B cell (primary cell): ENCODE measurements around the gene RPH3AL. TPM values are rescaled to one million over a fixed set of nuclear protein-coding genes. Genes with fewer than 3 reads are reported as not detected.

Source experiments
- ATAC-seq: fragments of 200-7000 bp; cut with Tn5 transposase; one replicate; pipeline ENCODE4 v1.10.0; 2021; ENCODE audit warnings: low read depth, mild to moderate bottlenecking, moderate number of reproducible peaks, moderate library complexity
- CTCF ChIA-PET: fragments of 350-600 bp; sonication (Branson Sonifier 250); formaldehyde crosslinking; loops from one replicate; lab custom pipeline; 2021; ENCODE audit warnings: antibody characterized with exemption, inconsistent platforms; lab: Charles Lee
- POLR2A ChIA-PET: fragments of 350-600 bp; sonication (Branson Sonifier 250); formaldehyde crosslinking; loops from one replicate; lab custom pipeline; 2021; ENCODE audit warnings: antibody characterized with exemption; lab: Charles Lee
- DNase-seq: peaks from one replicate; pipeline ENCODE4 v3.0.0; 2013
- H2AFZ ChIP-seq: 2 replicates; pipeline ENCODE4 v1.6.1; 2012; ENCODE audit warnings: mild to moderate bottlenecking, low read depth, low read length; ENCODE audit not compliant: insufficient read depth, poor library complexity, severe bottlenecking
- H3K27ac ChIP-seq, 2 donors: 1 replicate in 1 of 2; 2 replicates in 1 of 2; pipeline ENCODE4 v1.5.1; 2012 to 2013; ENCODE audit warnings: low read length in 2 of 2, mild to moderate bottlenecking in 2 of 2, moderate library complexity in 1 of 2
- H3K27me3 ChIP-seq, 4 experiments: fragments of 200-600 bp in 1 of 4; sonication (generic) in 1 of 4; replicated peaks in 1 of 4; 1 replicate in 2 of 4; 2 replicates in 2 of 4; pipeline versions ENCODE4 v1.6.1 to v1.7.0; 2013 to 2016; ENCODE audit warnings: low read length in 3 of 4, mild to moderate bottlenecking in 2 of 4, mixed read lengths in 1 of 4, moderate library complexity in 1 of 4; ENCODE audit not compliant: insufficient read depth in 4 of 4, control insufficient read depth in 3 of 4; ENCODE audit errors: control extremely low read depth in 1 of 4
- H3K36me3 ChIP-seq, 2 experiments: replicated peaks in 1 of 2; 1 replicate in 1 of 2; 2 replicates in 1 of 2; pipeline versions ENCODE4 v1.6.1 to v1.7.1; 2013; ENCODE audit warnings: low read length in 1 of 2; ENCODE audit not compliant: insufficient read depth in 2 of 2, control insufficient read depth in 1 of 2; ENCODE audit errors: control extremely low read depth in 1 of 2, extremely low read depth in 1 of 2
- H3K4me1 ChIP-seq, 2 donors: fragments of 200-600 bp in 1 of 2; sonication (generic) in 1 of 2; 1 replicate in 1 of 2; 2 replicates in 1 of 2; pipeline versions ENCODE4 v1.5.1 to v1.6.1; 2013 to 2017; ENCODE audit warnings: low read length in 2 of 2; ENCODE audit not compliant: control insufficient read depth in 2 of 2, insufficient read depth in 2 of 2
- H3K4me2 ChIP-seq: replicated peaks from 2 replicates; pipeline ENCODE3; 2012; ENCODE audit warnings: mild to moderate bottlenecking, low read depth, low read length; ENCODE audit not compliant: poor library complexity, severe bottlenecking
- H3K4me3 ChIP-seq, 5 experiments: fragments of 200-600 bp in 1 of 5; sonication (generic) in 1 of 5; 1 replicate in 3 of 5; 2 replicates in 2 of 5; pipeline versions ENCODE4 v1.5.1 to v1.7.0; 2011 to 2016; ENCODE audit warnings: low read length in 4 of 5, mild to moderate bottlenecking in 4 of 5, low read depth in 2 of 5, control low read depth in 1 of 5, moderate library complexity in 1 of 5; ENCODE audit not compliant: insufficient read depth in 1 of 5; ENCODE audit errors: control extremely low read depth in 1 of 5, extremely low read depth in 1 of 5
- H3K79me2 ChIP-seq: fragments of 200-600 bp; sonication (generic); one replicate; pipeline ENCODE4 v1.6.0; 2016; ENCODE audit warnings: low read length; ENCODE audit not compliant: control insufficient read depth, insufficient read depth
- H3K9ac ChIP-seq: fragments of 200-600 bp; sonication (generic); 2 replicates; pipeline ENCODE4 v1.6.1; 2017; ENCODE audit warnings: mild to moderate bottlenecking, low read length, moderate library complexity
- H3K9me3 ChIP-seq, 3 donors: one replicate each; pipeline versions ENCODE4 v1.6.1 to v1.7.1; 2013; ENCODE audit warnings: low read length in 2 of 3; ENCODE audit not compliant: control insufficient read depth in 2 of 3, insufficient read depth in 1 of 3; ENCODE audit errors: control extremely low read depth in 1 of 3
- H4K20me1 ChIP-seq: 2 replicates; pipeline ENCODE4 v1.6.0; 2012; ENCODE audit warnings: mild to moderate bottlenecking, low read length; ENCODE audit not compliant: insufficient read depth, control insufficient read depth, poor library complexity, severe bottlenecking
- H3K27ac Mint-ChIP-seq: one replicate; pipeline ENCODE4 v1.8.0; 2021; ENCODE audit warnings: mixed read lengths
- H3K27me3 Mint-ChIP-seq: one replicate; pipeline ENCODE4 v1.8.0; 2021; ENCODE audit warnings: mixed read lengths
- H3K4me1 Mint-ChIP-seq: one replicate; pipeline ENCODE4 v1.8.0; 2021; ENCODE audit warnings: mixed read lengths
- H3K4me3 Mint-ChIP-seq: one replicate; pipeline ENCODE4 v1.8.0; 2021; ENCODE audit warnings: mixed read lengths
- H3K9me3 Mint-ChIP-seq: one replicate; pipeline ENCODE4 v1.8.0; 2022; ENCODE audit warnings: mixed read lengths; ENCODE audit not compliant: insufficient read depth
- EZH2 ChIP-seq: IDR thresholded peaks from 2 replicates; pipeline ENCODE4 v1.6.1; 2012; ENCODE audit warnings: borderline replicate concordance, low read depth, mild to moderate bottlenecking, moderate library complexity, low read length; ENCODE audit not compliant: insufficient read depth, poor library complexity, severe bottlenecking
- WGBS: methylation state at CpG from one replicate; pipeline ENCODE4 v1.1.5; 2013; ENCODE audit warnings: missing lambda C conversion rate; ENCODE audit not compliant: insufficient coverage; 5-methylcytosine and 5-hydroxymethylcytosine counted together
- intact Hi-C: fragments of 100-400 bp; cut with micrococcal nuclease; formaldehyde crosslinking; loops from one replicate; pipeline ENCODE4 v1.10.0; 2022
- polyA plus RNA-seq: library from polyadenylated mRNA; depleted of rRNA; stranded (reverse); fragments of >200 nt; gene quantifications from 2 replicates; pipeline ENCODE4 v1.2.3, GENCODE V29; 2012
- total RNA-seq, 2 donors: library from RNA; stranded (reverse); fragments of 120-200 nt in 1 of 2; gene quantifications; 1 replicate in 1 of 2; 2 replicates in 1 of 2; pipeline versions ENCODE4 v1.2.3 to v1.2.4, GENCODE V29; 2013 to 2022
- TF ChIP-seq, protein P1 (sequence below): fragments of 200-600 bp; IDR thresholded peaks from one replicate; pipeline ENCODE4 v1.8.0; 2022; ENCODE audit warnings: antibody characterized with exemption, mild to moderate bottlenecking

RPH3AL gene
- total and polyA plus RNA-seq, 2 donors (not counting 1 experiment from before 2014, with no cell fraction given), result 10.8 to 13.3 TPM

DNA sequence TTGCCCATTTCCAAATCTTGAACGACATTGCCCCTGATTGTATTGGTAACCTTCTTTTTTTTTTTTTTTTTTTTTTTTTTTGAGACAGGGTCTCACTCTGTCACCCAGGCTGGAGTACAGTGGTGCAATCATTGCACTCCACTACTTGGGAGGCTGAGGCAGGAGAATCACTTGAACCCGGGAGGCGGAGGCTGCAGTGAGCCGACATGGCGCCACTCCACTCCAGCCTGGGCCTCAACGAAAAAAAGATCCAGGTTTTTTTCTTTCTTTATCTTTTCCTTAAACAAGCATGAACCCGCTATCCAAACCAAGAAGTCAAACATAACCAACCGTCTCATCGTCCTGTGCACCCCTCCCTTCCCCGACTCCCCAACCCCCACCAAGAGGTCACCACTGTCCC, 47.6 kb upstream of the RPH3AL start:
- no peaks in the 10 kb centered on the region for H3K79me2 ChIP-seq

DNA sequence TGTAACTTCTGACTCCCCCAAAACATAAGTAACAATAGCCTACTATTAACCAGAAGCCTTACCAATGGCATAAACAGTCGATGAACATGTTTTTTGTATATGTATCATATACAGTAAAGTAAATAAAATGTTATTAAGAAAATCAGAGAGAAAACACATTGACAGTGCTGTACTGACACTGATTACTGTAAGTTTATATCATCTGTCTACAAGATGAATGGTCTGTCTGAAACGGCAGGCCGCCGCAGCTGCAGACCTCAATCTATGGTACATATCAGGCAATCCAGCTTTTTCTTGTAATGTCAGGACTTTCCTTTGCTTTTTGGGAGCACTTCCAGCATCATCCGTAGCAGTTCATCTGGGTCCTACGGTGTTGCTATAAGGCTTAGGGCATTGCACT, 44.2 kb upstream of the RPH3AL start:
- CTCF ChIA-PET, result no interaction called here
- TF ChIP-seq, protein P1, sequence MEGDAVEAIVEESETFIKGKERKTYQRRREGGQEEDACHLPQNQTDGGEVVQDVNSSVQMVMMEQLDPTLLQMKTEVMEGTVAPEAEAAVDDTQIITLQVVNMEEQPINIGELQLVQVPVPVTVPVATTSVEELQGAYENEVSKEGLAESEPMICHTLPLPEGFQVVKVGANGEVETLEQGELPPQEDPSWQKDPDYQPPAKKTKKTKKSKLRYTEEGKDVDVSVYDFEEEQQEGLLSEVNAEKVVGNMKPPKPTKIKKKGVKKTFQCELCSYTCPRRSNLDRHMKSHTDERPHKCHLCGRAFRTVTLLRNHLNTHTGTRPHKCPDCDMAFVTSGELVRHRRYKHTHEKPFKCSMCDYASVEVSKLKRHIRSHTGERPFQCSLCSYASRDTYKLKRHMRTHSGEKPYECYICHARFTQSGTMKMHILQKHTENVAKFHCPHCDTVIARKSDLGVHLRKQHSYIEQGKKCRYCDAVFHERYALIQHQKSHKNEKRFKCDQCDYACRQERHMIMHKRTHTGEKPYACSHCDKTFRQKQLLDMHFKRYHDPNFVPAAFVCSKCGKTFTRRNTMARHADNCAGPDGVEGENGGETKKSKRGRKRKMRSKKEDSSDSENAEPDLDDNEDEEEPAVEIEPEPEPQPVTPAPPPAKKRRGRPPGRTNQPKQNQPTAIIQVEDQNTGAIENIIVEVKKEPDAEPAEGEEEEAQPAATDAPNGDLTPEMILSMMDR, result no peak
- TF ChIP-seq EZH2, result no peak
- WGBS, result 98% methylated on average over 5 of the region's 6 CpGs

More for the DNA sequence above, 47.6 kb upstream of the RPH3AL start:
- CTCF ChIA-PET, result interaction anchor here (2.8 kb wide), 1 partner anchor 301 kb away, joined by 7 read pairs; no protein-coding TSS in a partner anchor
- Mint-ChIP-seq H3K27me3 (peaks cover 4% of the 10 kb centered on the region), H3K27ac (no peak overlapping the region), H3K4me3 (no peak overlapping the region), H3K9me3 (no peaks in the 10 kb centered on the region), H3K4me1 (no peaks in the 10 kb centered on the region)
- Histone ChIP-seq H3K9me3 (no peaks in the 10 kb centered on the region), H3K4me2 (no peak overlapping the region), H3K4me1 (no peaks in the 10 kb centered on the region), H3K9ac (no peak overlapping the region), H3K27me3 (no peaks in the 10 kb centered on the region), H3K27ac (no peak overlapping the region), H4K20me1 (no peaks in the 10 kb centered on the region), H3K4me3 (no peak overlapping the region), H3K36me3 (peaks cover 0 to 3% of the 10 kb centered on the region in 2 experiments), H2AFZ (no peak overlapping the region)
- POLR2A ChIA-PET, result no interaction called here
- ATAC-seq (no peak), DNase-seq (no peak)
- 100% methylated on average over 4 of the region's 10 CpGs for WGBS
- TF ChIP-seq, protein P1, result no peak
- TF ChIP-seq EZH2, result no peak
- intact Hi-C loops, result no loop called here

More for the DNA sequence above, 44.2 kb upstream of the RPH3AL start:
- Mint-ChIP-seq H3K4me1 (peaks cover 2% of the 10 kb centered on the region), H3K9me3 (no peaks in the 10 kb centered on the region), H3K4me3 (no peak overlapping the region), H3K27me3 (peaks cover 5% of the 10 kb centered on the region), H3K27ac (no peak overlapping the region)
- Histone ChIP-seq H3K36me3 (no peaks in the 10 kb centered on the region), H3K9ac (no peak overlapping the region), H3K9me3 (no peaks in the 10 kb centered on the region), H3K4me2 (no peak overlapping the region), H3K27ac (no peak overlapping the region), H3K4me1 (no peaks in the 10 kb centered on the region), H3K27me3 (no peaks in the 10 kb centered on the region), H3K4me3 (no peak overlapping the region), H3K79me2 (no peaks in the 10 kb centered on the region), H2AFZ (no peak overlapping the region), H4K20me1 (no peaks in the 10 kb centered on the region)
- POLR2A ChIA-PET, result no interaction called here
- ATAC-seq (no peak), DNase-seq (no peak)
- intact Hi-C loops, result no loop called here
